ENCODE data around the gene SLC25A52.
"Not testable (repeated sequence)": the region's sequence is repeated elsewhere in the genome, so short reads cannot be mapped to it uniquely, and the experiment has no call there.

The SLC25A52 gene, protein sequence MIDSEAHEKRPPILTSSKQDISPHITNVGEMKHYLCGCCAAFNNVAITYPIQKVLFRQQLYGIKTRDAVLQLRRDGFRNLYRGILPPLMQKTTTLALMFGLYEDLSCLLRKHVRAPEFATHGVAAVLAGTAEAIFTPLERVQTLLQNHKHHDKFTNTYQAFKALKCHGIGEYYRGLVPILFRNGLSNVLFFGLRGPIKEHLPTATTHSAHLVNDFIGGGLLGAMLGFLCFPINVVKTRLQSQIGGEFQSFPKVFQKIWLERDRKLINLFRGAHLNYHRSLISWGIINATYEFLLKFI

GRCh38 chr18:31760695-31761094, at the start of gene SLC25A52:
Gene SLC25A52 (minus strand): TSS chr18:31760880. CDS start chr18:31760661, 219 bp downstream.
- DNase-seq: no peak

DNA sequence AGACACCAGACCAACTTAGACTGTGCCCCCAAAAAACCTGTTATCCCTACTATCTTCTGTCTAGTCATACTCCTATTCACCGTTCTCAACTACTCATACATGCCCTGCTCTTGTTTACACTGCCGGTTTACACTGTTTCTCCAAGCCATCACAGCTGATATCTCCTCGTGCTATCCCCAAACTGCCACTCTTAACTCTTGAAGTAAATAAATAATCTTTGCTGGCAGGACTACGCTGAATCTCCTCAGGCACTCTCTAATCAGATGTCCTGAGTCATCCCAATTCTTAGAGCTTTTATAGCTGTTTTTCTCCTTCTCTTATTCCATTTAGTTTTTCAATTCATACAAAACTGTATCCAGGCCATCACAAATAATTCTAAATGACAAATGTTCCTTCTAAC, 48.4 kb upstream of the SLC25A52 start:
- DNase-seq: not testable (repeated sequence)

GRCh38 chr18:31801078-31801477, 40.4 kb upstream of the SLC25A52 start:
- no peak for DNase-seq

- DNase-seq: not testable (repeated sequence)
These were observed 38.6 kb upstream of the SLC25A52 start for GRCh38 chr18:31799257-31799656.

DNA sequence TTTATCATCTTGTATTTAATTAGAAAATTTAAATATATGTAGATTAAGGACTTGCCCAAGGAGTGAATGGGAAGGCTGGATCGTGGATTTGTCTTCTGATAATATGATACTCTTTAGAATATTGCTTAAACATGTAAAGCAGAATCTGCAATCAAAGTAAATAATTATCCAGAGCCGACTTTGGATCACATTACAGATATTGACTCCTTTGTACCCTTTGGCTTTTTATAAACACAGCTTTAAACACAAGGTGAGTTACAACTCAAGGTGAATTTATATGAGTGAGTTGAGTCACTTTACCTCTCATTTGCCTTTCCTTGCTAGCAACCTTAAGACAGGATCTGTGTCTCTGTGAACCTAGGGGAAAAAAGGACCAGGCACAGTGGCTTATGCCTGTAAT, 37.7 kb upstream of the SLC25A52 start:
- no peak for DNase-seq

DNA sequence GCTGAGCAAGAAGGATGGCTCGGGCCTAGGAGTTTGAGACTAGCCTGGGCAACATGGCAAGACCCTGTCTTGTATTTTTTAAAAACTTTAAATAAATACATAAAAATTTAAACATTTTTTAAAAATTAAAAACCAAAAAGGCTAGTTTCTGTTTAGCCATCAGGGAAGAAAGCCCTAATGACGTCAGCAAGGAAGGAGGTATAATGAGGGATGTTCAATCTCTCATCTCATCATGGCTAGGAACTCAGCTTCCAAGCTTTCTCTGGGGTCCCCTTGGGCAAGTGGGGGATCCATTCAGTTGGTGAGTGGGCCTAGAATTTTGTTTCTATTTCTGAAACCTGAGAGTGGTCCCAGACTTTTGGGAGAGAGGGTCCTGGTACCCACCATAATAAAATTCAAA, 35.1 kb upstream of the SLC25A52 start:
- no peak for DNase-seq

DNA sequence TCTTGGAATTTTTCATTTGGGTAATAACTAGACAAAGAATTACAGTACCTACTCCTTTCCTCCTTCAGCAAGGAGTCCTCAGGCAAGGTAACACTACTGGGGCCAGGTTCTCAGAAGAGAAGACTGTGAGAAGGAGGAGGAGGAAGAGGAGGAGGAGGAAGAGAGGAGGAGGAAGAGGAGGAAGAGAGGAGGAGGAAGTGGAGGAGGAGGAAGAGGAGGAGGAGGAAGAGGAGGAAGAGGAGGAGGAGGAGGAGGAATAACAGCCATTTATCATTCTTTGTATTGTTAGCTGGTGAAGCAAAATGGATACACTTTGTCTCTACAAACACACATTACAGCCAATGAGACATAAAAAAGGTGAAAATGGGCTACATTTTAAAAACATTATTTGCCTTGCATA, 32.9 kb upstream of the SLC25A52 start:
- DNase-seq: no peak

DNA sequence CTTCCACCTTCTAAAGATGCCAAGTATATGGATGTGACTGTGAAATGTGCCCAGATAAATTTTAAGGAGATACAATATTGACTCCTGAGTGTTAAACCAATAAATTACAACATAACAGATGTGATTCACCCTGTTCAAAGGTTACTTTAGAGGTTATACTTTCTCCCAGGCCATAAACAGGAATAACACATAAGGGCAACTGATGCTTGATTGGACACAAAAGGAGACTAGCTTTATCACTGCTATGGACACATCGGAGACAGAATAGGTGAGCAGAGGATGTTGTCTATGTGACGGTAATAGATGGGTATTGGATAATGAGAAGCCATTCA, 31.9 kb upstream of the SLC25A52 start:
- DNase-seq: no peak

- DNase-seq: no peak
These were observed 31.3 kb upstream of the SLC25A52 start for GRCh38 chr18:31791817-31792579.

DNA sequence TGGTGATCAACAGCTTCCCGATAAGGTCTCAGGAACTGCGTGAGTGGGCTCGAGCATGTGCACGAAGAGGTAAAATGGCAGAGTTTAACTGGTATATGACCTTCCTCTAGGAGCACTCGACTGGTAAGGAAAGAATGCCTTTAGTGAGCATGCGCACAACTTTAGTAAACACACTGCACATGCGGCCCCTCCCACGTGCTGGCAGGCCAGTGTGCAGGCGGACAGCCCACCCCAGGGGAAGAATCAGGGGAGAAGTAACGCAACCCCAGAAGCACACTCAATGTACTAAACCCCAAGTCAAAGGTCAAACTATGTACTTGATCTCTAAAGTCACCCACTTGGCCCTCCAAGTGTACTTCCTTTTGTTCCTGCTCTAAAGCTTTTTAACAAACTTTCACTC, 28.7 kb upstream of the SLC25A52 start:
- DNase-seq: no peak

- DNase-seq: no peak
These were observed 22.4 kb upstream of the SLC25A52 start for GRCh38 chr18:31783059-31783458.

DNA sequence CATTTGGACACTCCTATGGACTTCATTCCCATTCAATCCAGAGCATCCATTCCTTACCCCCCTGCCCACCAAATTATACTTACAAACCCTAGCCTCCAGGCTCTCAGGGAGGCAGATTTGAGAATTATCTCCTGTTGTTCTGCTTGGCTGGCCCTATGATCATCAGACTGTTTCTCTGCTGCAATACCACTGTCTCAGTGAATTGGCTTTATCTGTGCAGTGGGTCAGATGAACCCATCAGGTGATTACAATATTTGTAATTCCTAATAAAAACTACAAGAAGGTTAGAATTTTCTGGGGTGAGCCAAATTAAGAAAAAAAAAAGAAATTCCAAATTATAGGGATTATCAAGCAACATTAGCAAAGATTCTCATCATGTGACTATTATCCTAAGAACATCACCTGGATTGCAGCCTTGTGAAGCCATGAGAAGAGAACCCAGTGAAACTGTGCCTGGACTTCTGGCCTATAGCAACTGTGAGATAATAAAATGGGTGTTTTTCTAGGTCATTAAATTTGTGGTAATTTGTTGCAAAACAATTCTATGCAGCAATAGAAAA, 17.8 kb upstream of the SLC25A52 start:
- DNase-seq: no peak

GRCh38 chr18:31776093-31776492, 15.4 kb upstream of the SLC25A52 start:
- DNase-seq: no peak

DNA sequence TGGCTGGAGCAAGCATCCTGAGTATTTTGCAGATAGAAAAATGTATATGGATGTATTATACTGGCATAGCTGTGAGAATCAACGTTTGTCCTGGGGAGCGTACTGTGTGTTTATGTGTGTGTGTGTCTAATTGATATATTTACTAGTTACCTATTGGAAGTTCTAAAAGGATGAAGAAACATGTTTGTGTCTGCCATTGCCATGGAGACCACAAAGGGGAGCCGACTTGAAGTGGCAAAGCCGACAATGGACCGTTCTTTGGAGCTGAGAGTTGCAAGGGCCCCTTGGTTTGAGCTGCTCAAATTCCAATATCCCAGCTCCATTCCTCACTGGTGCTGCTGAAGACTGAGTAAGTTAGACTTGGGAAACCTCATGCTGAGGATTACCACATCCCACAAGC, 14.3 kb upstream of the SLC25A52 start:
- no peak for DNase-seq

DNA sequence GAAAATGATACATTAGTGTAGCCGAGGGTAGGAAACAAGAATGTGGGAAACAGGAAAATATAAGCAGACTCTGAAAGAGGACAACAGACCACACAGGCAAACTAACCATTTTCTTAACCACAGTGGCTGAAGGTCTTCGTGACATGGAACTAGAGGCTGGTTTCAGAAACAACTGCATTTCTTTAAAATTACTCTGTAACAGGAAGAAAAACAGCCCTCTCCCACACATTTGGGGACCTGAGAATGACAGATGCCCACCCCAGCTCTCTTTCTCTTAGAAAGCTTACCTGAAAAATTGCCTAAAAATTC, 13.8 kb upstream of the SLC25A52 start:
- DNase-seq: no peak

DNA sequence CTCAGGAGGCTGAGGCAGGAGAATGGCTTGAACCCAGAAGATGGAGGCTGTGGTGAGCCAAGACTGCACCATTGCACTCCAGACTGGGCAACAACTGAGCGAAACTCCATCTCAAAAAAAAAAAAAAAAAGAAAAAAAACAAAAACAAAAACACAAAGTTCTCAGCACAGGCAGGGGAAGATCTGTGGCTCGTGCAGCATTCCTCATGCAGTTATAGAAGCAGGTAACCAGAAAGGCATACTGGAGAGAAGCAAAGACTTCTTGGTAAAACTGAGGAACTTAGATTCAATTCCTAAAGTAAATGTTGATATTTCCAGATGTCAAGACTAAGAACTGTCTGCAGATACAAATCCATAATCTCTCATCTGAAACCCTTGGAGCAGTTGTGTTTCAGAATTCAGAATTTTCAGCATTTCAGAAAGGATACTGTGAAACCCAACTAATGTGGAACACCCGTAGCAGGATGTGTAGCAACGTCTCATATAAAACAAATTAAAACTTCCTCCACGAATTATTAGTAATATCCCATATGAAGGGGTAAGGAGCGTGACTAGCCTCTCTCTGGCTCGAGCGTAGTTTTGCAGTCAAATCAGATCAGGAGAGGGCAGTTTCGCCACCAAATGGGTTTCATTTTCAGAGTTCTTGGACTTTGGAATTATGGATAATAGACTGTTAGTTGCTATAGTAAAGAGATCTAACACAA, 13.2 kb upstream of the SLC25A52 start:
- DNase-seq: no peak

DNA sequence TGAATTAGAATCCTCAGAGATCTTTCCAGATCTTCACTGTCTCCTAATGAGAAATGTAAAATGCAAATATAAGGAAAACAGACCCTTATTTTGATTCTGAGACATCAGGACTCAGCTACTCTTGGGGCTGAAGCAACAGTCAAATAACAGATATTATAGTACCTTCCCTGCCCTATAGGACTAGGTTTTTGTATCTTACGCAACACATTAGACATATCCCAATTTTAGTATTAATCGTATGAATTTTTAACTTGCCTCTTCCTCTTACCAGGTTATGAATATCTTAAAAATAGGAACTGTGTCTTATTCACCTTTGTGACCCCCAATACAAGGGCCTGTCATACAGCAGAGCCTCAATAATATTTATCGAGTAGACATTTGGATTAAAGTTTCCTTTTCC, 12.0 kb upstream of the SLC25A52 start:
- no peak for DNase-seq

DNA sequence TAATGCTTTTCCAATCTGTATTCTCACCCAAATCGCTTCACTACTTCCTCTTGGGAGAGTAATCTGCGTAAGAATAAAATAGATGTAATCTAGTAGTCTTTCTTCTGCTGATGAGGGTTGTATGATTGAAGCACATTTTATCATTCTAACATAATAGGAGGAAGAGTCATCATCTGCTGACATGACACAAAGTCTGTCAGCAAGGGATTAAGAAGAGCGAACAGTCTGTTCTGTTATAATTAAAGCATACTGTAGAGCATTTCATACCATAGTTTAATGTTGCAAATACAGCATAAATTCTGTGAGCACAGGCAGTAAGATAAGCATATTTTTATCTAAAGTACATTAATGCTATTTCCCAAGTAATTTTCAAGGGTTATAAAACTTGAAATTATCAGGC, 10.4 kb downstream of the SLC25A52 start:
- DNase-seq: no peak

DNA sequence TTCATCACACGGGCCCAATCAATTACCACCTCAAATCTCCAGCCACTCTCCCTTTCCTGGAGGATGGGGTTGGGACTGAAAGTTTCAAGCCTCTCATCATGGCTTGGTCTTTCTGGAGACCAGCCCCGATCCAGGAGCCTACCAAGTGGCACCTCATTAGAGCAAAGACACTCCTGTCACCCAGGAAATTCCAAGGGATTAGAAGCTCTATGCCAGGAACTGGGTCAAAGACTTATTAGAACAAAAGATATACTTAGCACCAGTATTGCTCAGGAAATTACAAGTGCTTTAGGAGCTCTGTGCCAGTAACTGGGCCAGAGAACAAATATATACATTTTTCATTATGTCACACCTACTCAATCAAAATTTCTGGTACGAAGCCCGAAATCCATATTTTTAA, 14.3 kb downstream of the SLC25A52 start:
- DNase-seq: no peak

GRCh38 chr18:31744321-31745067, 16.2 kb downstream of the SLC25A52 start:
- no peak for DNase-seq

DNA sequence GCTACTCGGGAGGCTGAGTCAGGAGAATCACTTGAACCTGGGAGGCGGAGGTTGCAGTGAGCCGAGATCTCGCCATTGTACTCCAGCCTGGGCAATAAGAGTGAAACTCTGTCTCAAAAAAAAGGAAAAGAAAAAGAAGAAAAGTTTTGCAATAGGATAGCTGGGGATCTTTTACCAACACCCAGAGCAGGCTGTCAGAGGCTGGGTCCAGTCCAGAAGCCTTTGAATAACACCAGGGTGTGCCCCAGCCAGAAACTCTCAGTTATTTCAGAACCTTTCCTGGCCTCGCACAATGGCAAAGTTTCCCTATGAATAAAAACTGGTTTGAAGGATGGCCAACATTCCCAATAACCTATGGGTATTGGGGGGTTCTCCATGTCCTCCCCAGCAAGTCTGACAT, 17.1 kb downstream of the SLC25A52 start:
- DNase-seq: not testable (repeated sequence)

DNA sequence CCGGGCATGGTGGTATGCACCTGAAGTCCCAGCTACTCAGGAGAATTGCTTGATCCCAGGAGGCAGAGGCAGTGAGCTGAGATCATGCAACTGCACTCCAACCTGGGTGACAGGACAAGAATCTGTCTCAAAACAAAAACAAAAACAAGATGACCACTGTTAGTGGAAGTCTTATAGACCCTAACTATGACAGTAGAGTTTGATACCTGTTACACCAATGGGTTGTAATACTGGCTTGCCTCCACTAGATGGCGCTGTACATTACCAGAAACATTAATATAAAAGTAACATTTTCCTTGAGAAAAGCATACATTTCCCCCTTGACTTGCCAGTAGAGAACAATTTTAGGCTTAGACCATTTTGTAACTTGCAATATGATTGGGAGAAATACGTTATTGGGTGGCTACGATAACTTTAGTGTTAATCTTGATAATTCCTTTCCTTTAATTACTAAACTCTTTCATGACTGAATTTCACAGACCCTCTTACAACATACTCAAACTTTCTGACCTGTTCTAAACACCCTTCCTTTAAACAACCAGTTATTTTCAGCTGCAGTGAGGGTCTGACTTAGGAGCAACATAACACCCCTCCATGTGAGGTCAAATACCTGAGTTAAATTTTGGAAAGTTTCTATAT, 19.5 kb downstream of the SLC25A52 start:
- DNase-seq: peak; percentile 65

DNA sequence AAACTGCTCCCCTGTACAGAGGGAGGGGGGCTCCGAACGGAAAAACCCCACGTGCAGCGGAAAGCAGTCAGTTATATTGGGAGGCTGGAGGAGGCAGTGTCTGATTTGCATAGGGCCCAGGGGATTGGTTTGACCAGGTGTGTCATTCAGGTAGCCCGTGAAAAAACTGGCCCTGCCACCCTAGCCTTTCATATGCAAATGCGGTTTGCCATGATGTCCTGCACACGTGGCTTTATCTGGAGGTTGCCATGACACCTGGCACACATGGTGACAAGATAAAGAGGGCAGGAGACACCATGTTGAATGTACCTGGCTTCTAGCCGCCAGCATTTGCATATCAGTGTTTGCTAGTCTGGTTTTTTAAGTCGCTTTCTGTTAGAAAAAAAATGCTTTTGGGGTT, 20.5 kb downstream of the SLC25A52 start:
- no peak for DNase-seq

All from stimulated activated CD4-positive, alpha-beta T cell treated with anti-CD3 and anti-CD28 coated beads, Interleukin-15, amount 100 ng/mL, for 24 hours (primary cell).